Neural progenitor cell (in vitro differentiated cells): Measurements from ENCODE around the gene VARS2. TPM values are rescaled to one million over a fixed set of nuclear protein-coding genes. Genes with fewer than 3 reads are reported as not detected.
A peak's percentile ranks its signal among the peaks of the same experiment; 100 is the strongest.

ENCODE experiments used
- DNase-seq: peaks from one replicate; pipeline ENCODE4 v3.0.0-alpha.2; 2016; ENCODE audit warnings: low spot score
- H2AFZ ChIP-seq: fragments of 200-600 bp; sonication (generic); replicated peaks from 2 replicates; pipeline ENCODE4 v1.6.1; 2016; ENCODE audit warnings: antibody characterized with exemption
- H3F3A ChIP-seq: fragments of 200-600 bp; sonication (generic); 2 replicates; pipeline ENCODE4 v1.6.1; 2016; ENCODE audit warnings: antibody characterized with exemption, low read depth
- H3K27ac ChIP-seq: fragments of 200-600 bp; sonication (generic); 2 replicates; pipeline ENCODE4 v1.5.1; 2016; ENCODE audit warnings: mild to moderate bottlenecking
- H3K27me3 ChIP-seq: fragments of 200-600 bp; sonication (generic); 2 replicates; pipeline ENCODE4 v1.6.1; 2016; ENCODE audit warnings: mild to moderate bottlenecking, moderate library complexity
- H3K36me3 ChIP-seq: fragments of 200-600 bp; sonication (generic); 2 replicates; pipeline ENCODE4 v1.5.1; 2016
- H3K4me1 ChIP-seq: fragments of 200-600 bp; sonication (generic); 2 replicates; pipeline ENCODE4 v1.6.1; 2016; ENCODE audit warnings: mixed run types
- H3K4me2 ChIP-seq: fragments of 200-600 bp; sonication (generic); 2 replicates; pipeline ENCODE4 v1.6.1; 2016
- H3K4me3 ChIP-seq: fragments of 200-600 bp; sonication (generic); 2 replicates; pipeline ENCODE4 v1.5.1; 2016
- H3K79me2 ChIP-seq: fragments of 200-600 bp; sonication (generic); 2 replicates; pipeline ENCODE4 v1.6.1; 2016; ENCODE audit warnings: low read depth
- H3K9ac ChIP-seq: fragments of 200-600 bp; sonication (generic); 2 replicates; pipeline ENCODE4 v1.6.1; 2016
- H3K9me3 ChIP-seq: fragments of 200-600 bp; sonication (generic); 2 replicates; pipeline ENCODE4 v1.5.1; 2016; ENCODE audit warnings: low read depth
- H4K20me1 ChIP-seq: fragments of 200-600 bp; sonication (generic); 2 replicates; pipeline ENCODE4 v1.6.1; 2016; ENCODE audit warnings: low read depth
- H3K27ac Mint-ChIP-seq: 3 replicates; pipeline ENCODE4 v1.8.0; 2021; ENCODE audit warnings: mixed read lengths
- H3K27me3 Mint-ChIP-seq: 2 replicates; pipeline ENCODE4 v1.8.0; 2022; ENCODE audit warnings: low read depth, mild to moderate bottlenecking, inconsistent platforms, moderate library complexity, mixed read lengths; ENCODE audit not compliant: insufficient read depth
- H3K36me3 Mint-ChIP-seq: 3 replicates; pipeline ENCODE4 v1.8.0; 2021; ENCODE audit warnings: mixed read lengths
- H3K4me1 Mint-ChIP-seq: 3 replicates; pipeline ENCODE4 v1.8.0; 2021; ENCODE audit warnings: mixed read lengths
- H3K4me3 Mint-ChIP-seq: 3 replicates; pipeline ENCODE4 v1.8.0; 2021; ENCODE audit warnings: mild to moderate bottlenecking, moderate library complexity, mixed read lengths
- H3K9me3 Mint-ChIP-seq: 3 replicates; pipeline ENCODE4 v1.8.0; 2020; ENCODE audit warnings: mixed read lengths
- EZH2 ChIP-seq: fragments of 200-600 bp; sonication (generic); IDR thresholded peaks from 2 replicates; pipeline ENCODE4 v1.6.1; 2017; ENCODE audit warnings: antibody characterized with exemption, mild to moderate bottlenecking, moderate library complexity
- EZH2phosphoT487 ChIP-seq: fragments of 200-600 bp; sonication (generic); IDR thresholded peaks from 2 replicates; pipeline ENCODE4 v1.6.1; 2017; ENCODE audit warnings: antibody characterized with exemption
- total RNA-seq: library from RNA; depleted of rRNA; stranded (reverse); fragments of >200 nt; gene quantifications from 2 replicates; pipeline ENCODE4 v1.2.3, GENCODE V29; 2015; ENCODE audit warnings: low replicate concordance
- TF ChIP-seq, protein P1 (sequence below): fragments of 200-600 bp; sonication (generic); IDR thresholded peaks from 2 replicates; pipeline ENCODE4 v1.5.1; 2017; ENCODE audit warnings: antibody characterized with exemption, mild to moderate bottlenecking

VARS2 gene
- total RNA-seq, 1 donor from 2014 or later = 21.5 TPM

DNA sequence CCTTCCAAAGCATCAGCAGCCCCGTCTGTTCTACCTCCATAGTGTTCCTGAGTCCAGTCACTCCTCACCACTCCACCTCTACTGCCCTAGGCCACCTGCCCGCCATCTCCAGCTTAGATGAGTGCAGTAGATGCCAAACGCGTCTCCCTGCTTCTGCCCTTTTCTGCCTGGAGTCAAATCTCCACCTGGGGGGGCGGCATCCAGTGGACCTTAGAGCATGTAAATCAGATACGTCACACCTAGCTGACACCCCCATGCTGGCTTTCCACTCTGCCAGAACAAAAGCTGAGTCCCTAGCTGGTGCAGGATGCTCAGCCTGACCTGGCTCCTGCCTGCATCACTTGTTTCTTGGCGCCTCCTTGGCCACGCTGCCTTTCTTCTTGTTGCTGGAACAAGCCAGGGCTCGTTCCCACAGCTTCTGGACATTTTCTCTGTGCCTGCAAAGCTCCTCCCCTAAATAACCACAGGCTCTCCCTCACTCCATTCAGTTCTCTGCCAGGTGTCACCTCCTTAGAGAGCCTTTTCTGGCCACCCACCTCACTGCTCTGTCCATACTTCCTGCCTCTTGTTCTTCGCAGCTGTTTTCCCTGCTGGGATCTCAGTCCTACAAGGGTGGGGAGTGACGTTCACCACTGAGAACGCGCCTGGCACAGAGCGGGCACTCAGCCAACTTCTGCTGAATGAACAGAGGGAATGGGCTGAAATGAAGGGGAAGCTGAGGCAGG is 24.0 kb upstream of the VARS2 start:
- TF ChIP-seq EZH2 = no peak
- TF ChIP-seq, protein P1, sequence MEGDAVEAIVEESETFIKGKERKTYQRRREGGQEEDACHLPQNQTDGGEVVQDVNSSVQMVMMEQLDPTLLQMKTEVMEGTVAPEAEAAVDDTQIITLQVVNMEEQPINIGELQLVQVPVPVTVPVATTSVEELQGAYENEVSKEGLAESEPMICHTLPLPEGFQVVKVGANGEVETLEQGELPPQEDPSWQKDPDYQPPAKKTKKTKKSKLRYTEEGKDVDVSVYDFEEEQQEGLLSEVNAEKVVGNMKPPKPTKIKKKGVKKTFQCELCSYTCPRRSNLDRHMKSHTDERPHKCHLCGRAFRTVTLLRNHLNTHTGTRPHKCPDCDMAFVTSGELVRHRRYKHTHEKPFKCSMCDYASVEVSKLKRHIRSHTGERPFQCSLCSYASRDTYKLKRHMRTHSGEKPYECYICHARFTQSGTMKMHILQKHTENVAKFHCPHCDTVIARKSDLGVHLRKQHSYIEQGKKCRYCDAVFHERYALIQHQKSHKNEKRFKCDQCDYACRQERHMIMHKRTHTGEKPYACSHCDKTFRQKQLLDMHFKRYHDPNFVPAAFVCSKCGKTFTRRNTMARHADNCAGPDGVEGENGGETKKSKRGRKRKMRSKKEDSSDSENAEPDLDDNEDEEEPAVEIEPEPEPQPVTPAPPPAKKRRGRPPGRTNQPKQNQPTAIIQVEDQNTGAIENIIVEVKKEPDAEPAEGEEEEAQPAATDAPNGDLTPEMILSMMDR = no peak
- no peak for TF ChIP-seq EZH2phosphoT487
- no peaks in the 10 kb centered on the region for H3K27me3 ChIP-seq
- H3K27ac ChIP-seq = peak overlapping the region; percentile 27
- H3K36me3 Mint-ChIP-seq = peaks cover 35% of the 10 kb centered on the region
- H3F3A ChIP-seq = peaks cover 30% of the 10 kb centered on the region
- H3K36me3 ChIP-seq = peaks cover 4% of the 10 kb centered on the region
- peaks cover 10% of the 10 kb centered on the region for H3K27me3 Mint-ChIP-seq
- peaks cover 54% of the 10 kb centered on the region for H3K4me1 ChIP-seq
- H3K79me2 ChIP-seq = peaks cover 85% of the 10 kb centered on the region
- DNase-seq = no peak
- no peaks in the 10 kb centered on the region for H3K9me3 Mint-ChIP-seq
- no peaks in the 10 kb centered on the region for H3K9me3 ChIP-seq
- peak overlapping the region; percentile 55 for H3K27ac Mint-ChIP-seq
- H2AFZ ChIP-seq = no peak overlapping the region
- peaks cover 47% of the 10 kb centered on the region for H3K4me1 Mint-ChIP-seq
- no peak overlapping the region for H3K4me3 ChIP-seq
- peaks cover 82% of the 10 kb centered on the region for H4K20me1 ChIP-seq
- peak overlapping the region; percentile 16 for H3K4me2 ChIP-seq
- H3K9ac ChIP-seq = no peak overlapping the region
- H3K4me3 Mint-ChIP-seq = peak overlapping the region; percentile 24

DNA sequence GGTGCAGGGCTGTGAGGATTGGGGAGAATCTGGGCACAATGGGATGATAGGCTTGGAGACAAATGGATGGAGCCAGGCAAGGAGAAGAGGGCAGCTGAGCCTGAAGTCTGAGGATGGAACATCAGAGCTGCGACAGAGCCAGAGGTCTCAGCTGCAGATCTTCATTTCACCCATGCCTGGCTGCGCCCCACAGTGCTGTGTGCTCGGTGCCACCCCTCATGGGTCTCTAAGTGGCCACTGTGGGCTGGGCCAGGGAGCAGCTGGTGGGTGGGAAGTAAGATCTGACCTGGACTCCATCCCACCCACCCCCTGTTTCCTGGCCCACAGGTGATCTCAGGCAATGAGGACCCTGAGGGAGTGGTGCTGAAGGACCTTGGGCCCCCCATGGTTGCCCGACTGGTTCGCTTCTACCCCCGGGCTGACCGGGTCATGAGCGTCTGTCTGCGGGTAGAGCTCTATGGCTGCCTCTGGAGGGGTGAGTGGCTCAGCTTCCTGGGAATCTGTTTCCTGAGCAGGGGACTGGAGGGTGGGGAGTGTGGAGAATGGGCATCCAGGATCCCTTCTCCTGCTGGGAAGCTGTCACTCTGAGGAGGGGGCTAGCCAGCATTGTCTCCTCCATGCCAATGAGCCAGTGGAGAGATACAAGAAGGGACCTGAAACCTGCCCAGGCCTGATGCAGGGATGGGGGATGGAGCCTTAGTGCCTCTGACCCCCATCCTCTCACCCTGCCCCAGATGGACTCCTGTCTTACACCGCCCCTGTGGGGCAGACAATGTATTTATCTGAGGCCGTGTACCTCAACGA is 23.2 kb upstream of the VARS2 start:
- H3K9me3 ChIP-seq = no peaks in the 10 kb centered on the region
- H3K27ac Mint-ChIP-seq = no peak overlapping the region

DNA sequence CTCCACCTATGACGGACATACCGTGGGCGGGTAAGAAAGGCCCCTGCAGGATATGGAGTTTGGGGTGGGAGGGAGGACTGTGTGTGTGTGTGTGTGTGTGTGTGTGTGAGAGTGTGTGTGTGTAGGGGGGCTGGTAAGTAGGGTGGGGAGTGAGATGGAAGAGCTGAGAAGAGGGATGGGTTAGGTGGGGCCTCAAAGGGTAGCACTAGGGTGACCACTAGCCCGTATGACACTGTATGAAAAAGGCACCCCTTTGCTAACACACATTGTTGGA is 22.7 kb upstream of the VARS2 start:
- no peak overlapping the region for H3K9ac ChIP-seq
- peaks cover 72% of the 10 kb centered on the region for H3K79me2 ChIP-seq
- DNase-seq = no peak
- peaks cover 37% of the 10 kb centered on the region for H3K36me3 Mint-ChIP-seq
- peak overlapping the region; percentile 11 for H3K27ac Mint-ChIP-seq
- H3K27me3 Mint-ChIP-seq = peaks cover 5% of the 10 kb centered on the region
- H3K9me3 Mint-ChIP-seq = no peaks in the 10 kb centered on the region
- TF ChIP-seq, protein P1 = no peak
- TF ChIP-seq EZH2 (no peak), EZH2phosphoT487 (no peak)
- H3K27ac ChIP-seq = no peak overlapping the region
- H3K4me1 Mint-ChIP-seq = peaks cover 37% of the 10 kb centered on the region
- peaks cover 52% of the 10 kb centered on the region for H3K4me1 ChIP-seq
- H3K27me3 ChIP-seq = no peaks in the 10 kb centered on the region
- no peaks in the 10 kb centered on the region for H3K9me3 ChIP-seq
- peaks cover 17% of the 10 kb centered on the region for H3F3A ChIP-seq
- H2AFZ ChIP-seq = no peak overlapping the region
- H3K4me3 ChIP-seq = no peak overlapping the region
- H3K4me2 ChIP-seq = no peak overlapping the region
- peak overlapping the region; percentile 18 for H3K4me3 Mint-ChIP-seq
- peaks cover 4% of the 10 kb centered on the region for H3K36me3 ChIP-seq
- H4K20me1 ChIP-seq = peaks cover 87% of the 10 kb centered on the region

More for the DNA sequence above, 23.2 kb upstream of the VARS2 start:
- Histone ChIP-seq H3K27ac (peak overlapping the region; percentile 27), H3K4me1 (peaks cover 54% of the 10 kb centered on the region), H2AFZ (no peak overlapping the region), H3K27me3 (no peaks in the 10 kb centered on the region), H3F3A (peaks cover 22% of the 10 kb centered on the region), H3K36me3 (peaks cover 4% of the 10 kb centered on the region), H3K9ac (no peak overlapping the region), H4K20me1 (peaks cover 82% of the 10 kb centered on the region), H3K79me2 (peaks cover 77% of the 10 kb centered on the region), H3K4me3 (no peak overlapping the region), H3K4me2 (no peak overlapping the region)
- peaks cover 40% of the 10 kb centered on the region for H3K4me1 Mint-ChIP-seq
- peaks cover 8% of the 10 kb centered on the region for H3K27me3 Mint-ChIP-seq
- DNase-seq = no peak
- no peak for TF ChIP-seq EZH2phosphoT487
- TF ChIP-seq, protein P1 = no peak
- TF ChIP-seq EZH2 = no peak
- H3K9me3 Mint-ChIP-seq = no peaks in the 10 kb centered on the region
- no peak overlapping the region for H3K4me3 Mint-ChIP-seq
- peaks cover 34% of the 10 kb centered on the region for H3K36me3 Mint-ChIP-seq
